BJ (cell line): ENCODE results near the gene DDX24. TPM values are rescaled to one million over a fixed set of nuclear protein-coding genes. Genes with fewer than 3 reads are reported as not detected.

Experiments
- CTCF ChIA-PET: fragments of 350-600 bp; formaldehyde crosslinking; extraction: SDS; loops from one replicate; lab custom pipeline; 2021; ENCODE audit warnings: antibody characterized with exemption, inconsistent platforms; lab: Yijun Ruan, JAX
- POLR2A ChIA-PET: fragments of 300-600 bp; sonication (Branson Sonifier 250); formaldehyde crosslinking; extraction: SDS; loops from one replicate; lab custom pipeline; 2021; ENCODE audit warnings: antibody characterized with exemption; lab: Charles Lee
- DNase-seq: peaks from one replicate; pipeline ENCODE4 v3.0.0-alpha.2; 2011; ENCODE audit warnings: low read depth
- H3K27me3 ChIP-seq: 2 replicates; pipeline ENCODE4 v1.6.0; 2011; ENCODE audit warnings: low read length; ENCODE audit not compliant: control insufficient read depth, insufficient read depth
- H3K36me3 ChIP-seq: 2 replicates; pipeline ENCODE4 v1.5.1; 2011; ENCODE audit warnings: low read length; ENCODE audit not compliant: control insufficient read depth, insufficient read depth
- H3K4me3 ChIP-seq: 2 replicates; pipeline ENCODE4 v1.5.1; 2011; ENCODE audit warnings: low read depth, mild to moderate bottlenecking, control low read depth, low read length
- CTCF ChIP-seq: IDR thresholded peaks from 2 replicates; pipeline ENCODE4 v1.5.1; 2011; ENCODE audit warnings: low read depth, mild to moderate bottlenecking, control low read depth, inconsistent platforms, low read length, moderate library complexity; ENCODE audit not compliant: insufficient read depth
- polyA plus RNA-seq: library from polyadenylated mRNA; depleted of rRNA; stranded (reverse); fragments of >200 nt; gene quantifications from 2 replicates; pipeline ENCODE4 v1.2.3, GENCODE V29; 2011

The DDX24 gene
- polyA plus RNA-seq, 1 experiment: 147 TPM

- ChIA-PET CTCF (interaction anchor here (4.9 to 8.5 kb wide), 2 partner anchors 84 to 90 kb away, joined by 27 to 51 read pairs; partner anchors contain the start of gene IFI27L2), POLR2A (no interaction called here)
- no peak overlapping the region for H3K4me3 ChIP-seq
- TF ChIP-seq CTCF: no peak
- DNase-seq: no peak
- peaks cover 44% of the 10 kb centered on the region for H3K36me3 ChIP-seq
- H3K27me3 ChIP-seq: no peaks in the 10 kb centered on the region
Measured at GRCh38 chr14:94046696-94047250, 34.2 kb downstream of the DDX24 start.

- no peak overlapping the region for H3K4me3 ChIP-seq
- no peak for TF ChIP-seq CTCF
- DNase-seq: no peak
- CTCF ChIA-PET: interaction anchor here (1.2 to 8.5 kb wide), 3 partner anchors 10 to 91 kb away, joined by 7 to 51 read pairs (median 27); partner anchors contain the start of gene IFI27L2
- POLR2A ChIA-PET: no interaction called here
- no peaks in the 10 kb centered on the region for H3K27me3 ChIP-seq
- peaks cover 40% of the 10 kb centered on the region for H3K36me3 ChIP-seq
Measured at GRCh38 chr14:94045563-94046345, 35.2 kb downstream of the DDX24 start.

GRCh38 chr14:94045101-94045500, 35.9 kb downstream of the DDX24 start:
- no peak for DNase-seq
- ChIA-PET POLR2A (no interaction called here), CTCF (interaction anchor here (1.2 to 4.9 kb wide), 2 partner anchors 9 to 92 kb away, joined by 7 to 27 read pairs; no protein-coding TSS in a partner anchor)
- peaks cover 34% of the 10 kb centered on the region for H3K36me3 ChIP-seq
- H3K4me3 ChIP-seq: no peak overlapping the region
- H3K27me3 ChIP-seq: no peaks in the 10 kb centered on the region
- no peak for TF ChIP-seq CTCF

- POLR2A ChIA-PET: interaction anchor here (0.6 kb wide), 1 partner anchor 1633 kb away, joined by 4 read pairs; no protein-coding TSS in a partner anchor
- H3K27me3 ChIP-seq: no peaks in the 10 kb centered on the region
- peaks cover 31% of the 10 kb centered on the region for H3K36me3 ChIP-seq
- CTCF ChIA-PET: interaction anchor here (1.2 to 4.9 kb wide), 2 partner anchors 9 to 92 kb away, joined by 7 to 27 read pairs; no protein-coding TSS in a partner anchor
- no peak overlapping the region for H3K4me3 ChIP-seq
- TF ChIP-seq CTCF: no peak
- DNase-seq: no peak
Measured at GRCh38 chr14:94044476-94045091, 36.4 kb downstream of the DDX24 start.
